WTC11 (cell line): ENCODE data around the gene BLM.

ENCODE experiments used
- CREB1 ChIP-seq: sonication (generic); formaldehyde crosslinking; IDR thresholded peaks from 2 replicates; pipeline ENCODE4 v1.8.0; 2023; ENCODE audit warnings: mild to moderate bottlenecking, missing genetic modification reagents
- ELF4 ChIP-seq: sonication (generic); formaldehyde crosslinking; IDR thresholded peaks from 2 replicates; pipeline ENCODE4 v1.8.1; 2022; ENCODE audit warnings: low read depth, mild to moderate bottlenecking, moderate library complexity, missing genetic modification reagents
- ESRRA ChIP-seq: sonication (generic); formaldehyde crosslinking; IDR thresholded peaks from 2 replicates; pipeline ENCODE4 v1.8.1; 2022; ENCODE audit warnings: mild to moderate bottlenecking, missing genetic modification reagents, borderline replicate concordance
- JUN ChIP-seq: sonication (generic); formaldehyde crosslinking; IDR thresholded peaks from 2 replicates; pipeline ENCODE4 v1.8.0; 2023; ENCODE audit warnings: mild to moderate bottlenecking, missing genetic modification reagents
- KAT7 ChIP-seq: sonication (generic); formaldehyde crosslinking; IDR thresholded peaks from 2 replicates; pipeline ENCODE4 v1.8.1; 2023; ENCODE audit warnings: missing genetic modification reagents, mild to moderate bottlenecking, borderline replicate concordance
- NR3C1 ChIP-seq: sonication (generic); formaldehyde crosslinking; conservative IDR thresholded peaks from 2 replicates; pipeline ENCODE4 v1.8.1; 2023; ENCODE audit warnings: low read depth, mild to moderate bottlenecking, missing genetic modification reagents
- OVOL2 ChIP-seq: fragments of 250-450 bp; sonication (Bioruptor Pico); IDR thresholded peaks from 2 replicates; pipeline ENCODE4 v1.9.0; 2021; ENCODE audit warnings: mild to moderate bottlenecking, borderline replicate concordance
- ZNF121 ChIP-seq: sonication (generic); formaldehyde crosslinking; IDR thresholded peaks from 2 replicates; pipeline ENCODE4 v1.8.0; 2023; ENCODE audit warnings: missing genetic modification reagents
- ZNF263 ChIP-seq: sonication (generic); formaldehyde crosslinking; IDR thresholded peaks from 2 replicates; pipeline ENCODE4 v1.8.1; 2022; ENCODE audit warnings: low read depth, mild to moderate bottlenecking, moderate library complexity, missing genetic modification reagents
- TF ChIP-seq, protein P1 (sequence below): fragments of 200-600 bp; IDR thresholded peaks from 2 replicates; pipeline ENCODE4 v1.8.0; 2022; ENCODE audit warnings: antibody characterized with exemption
- TF ChIP-seq, protein P2 (sequence below): sonication (generic); formaldehyde crosslinking; IDR thresholded peaks from 2 replicates; pipeline ENCODE4 v1.8.1; 2023; ENCODE audit warnings: mild to moderate bottlenecking, missing genetic modification reagents
- TF ChIP-seq, protein P3 (sequence below): sonication (generic); formaldehyde crosslinking; conservative IDR thresholded peaks from 2 replicates; pipeline ENCODE4 v1.8.1; 2022; ENCODE audit warnings: mild to moderate bottlenecking, missing genetic modification reagents
- TF ChIP-seq, protein P4 (sequence below): sonication (generic); formaldehyde crosslinking; IDR thresholded peaks from 2 replicates; pipeline ENCODE4 v1.8.0; 2023; ENCODE audit warnings: missing genetic modification reagents

DNA sequence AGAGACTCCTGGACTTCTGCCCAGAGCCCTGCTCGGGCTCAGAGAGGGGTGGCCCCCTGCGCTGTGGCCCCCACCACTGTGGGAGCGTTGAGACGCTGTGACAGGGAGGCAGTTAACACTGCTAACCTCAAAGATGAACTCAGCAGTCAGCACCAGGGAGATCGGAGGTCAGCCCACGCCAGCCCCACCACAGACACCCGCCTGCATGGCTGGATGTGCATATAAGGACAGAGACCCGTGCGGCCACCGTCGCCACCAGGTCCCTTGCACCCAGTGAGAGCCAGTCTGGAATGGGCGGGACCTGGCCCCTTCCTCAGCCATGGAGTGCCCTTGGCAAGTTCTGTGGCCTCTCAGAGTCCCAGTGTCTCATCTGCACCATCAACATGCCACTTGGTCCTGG is 102.7 kb downstream of the BLM start:
- TF ChIP-seq KAT7 (CRISPR knock-in tag) (no peak), OVOL2 (CRISPR knock-in tag) (no peak), ZNF263 (CRISPR knock-in tag) (no peak), ELF4 (CRISPR knock-in tag) (no peak), JUN (CRISPR knock-in tag) (no peak), ZNF121 (CRISPR knock-in tag) (no peak), ESRRA (CRISPR knock-in tag) (no peak), NR3C1 (no peak), CREB1 (CRISPR knock-in tag) (no peak)
- TF ChIP-seq, protein P1, sequence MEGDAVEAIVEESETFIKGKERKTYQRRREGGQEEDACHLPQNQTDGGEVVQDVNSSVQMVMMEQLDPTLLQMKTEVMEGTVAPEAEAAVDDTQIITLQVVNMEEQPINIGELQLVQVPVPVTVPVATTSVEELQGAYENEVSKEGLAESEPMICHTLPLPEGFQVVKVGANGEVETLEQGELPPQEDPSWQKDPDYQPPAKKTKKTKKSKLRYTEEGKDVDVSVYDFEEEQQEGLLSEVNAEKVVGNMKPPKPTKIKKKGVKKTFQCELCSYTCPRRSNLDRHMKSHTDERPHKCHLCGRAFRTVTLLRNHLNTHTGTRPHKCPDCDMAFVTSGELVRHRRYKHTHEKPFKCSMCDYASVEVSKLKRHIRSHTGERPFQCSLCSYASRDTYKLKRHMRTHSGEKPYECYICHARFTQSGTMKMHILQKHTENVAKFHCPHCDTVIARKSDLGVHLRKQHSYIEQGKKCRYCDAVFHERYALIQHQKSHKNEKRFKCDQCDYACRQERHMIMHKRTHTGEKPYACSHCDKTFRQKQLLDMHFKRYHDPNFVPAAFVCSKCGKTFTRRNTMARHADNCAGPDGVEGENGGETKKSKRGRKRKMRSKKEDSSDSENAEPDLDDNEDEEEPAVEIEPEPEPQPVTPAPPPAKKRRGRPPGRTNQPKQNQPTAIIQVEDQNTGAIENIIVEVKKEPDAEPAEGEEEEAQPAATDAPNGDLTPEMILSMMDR: no peak
- TF ChIP-seq, protein P2, sequence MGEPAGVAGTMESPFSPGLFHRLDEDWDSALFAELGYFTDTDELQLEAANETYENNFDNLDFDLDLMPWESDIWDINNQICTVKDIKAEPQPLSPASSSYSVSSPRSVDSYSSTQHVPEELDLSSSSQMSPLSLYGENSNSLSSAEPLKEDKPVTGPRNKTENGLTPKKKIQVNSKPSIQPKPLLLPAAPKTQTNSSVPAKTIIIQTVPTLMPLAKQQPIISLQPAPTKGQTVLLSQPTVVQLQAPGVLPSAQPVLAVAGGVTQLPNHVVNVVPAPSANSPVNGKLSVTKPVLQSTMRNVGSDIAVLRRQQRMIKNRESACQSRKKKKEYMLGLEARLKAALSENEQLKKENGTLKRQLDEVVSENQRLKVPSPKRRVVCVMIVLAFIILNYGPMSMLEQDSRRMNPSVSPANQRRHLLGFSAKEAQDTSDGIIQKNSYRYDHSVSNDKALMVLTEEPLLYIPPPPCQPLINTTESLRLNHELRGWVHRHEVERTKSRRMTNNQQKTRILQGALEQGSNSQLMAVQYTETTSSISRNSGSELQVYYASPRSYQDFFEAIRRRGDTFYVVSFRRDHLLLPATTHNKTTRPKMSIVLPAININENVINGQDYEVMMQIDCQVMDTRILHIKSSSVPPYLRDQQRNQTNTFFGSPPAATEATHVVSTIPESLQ (CRISPR knock-in tag): no peak
- TF ChIP-seq, protein P3, sequence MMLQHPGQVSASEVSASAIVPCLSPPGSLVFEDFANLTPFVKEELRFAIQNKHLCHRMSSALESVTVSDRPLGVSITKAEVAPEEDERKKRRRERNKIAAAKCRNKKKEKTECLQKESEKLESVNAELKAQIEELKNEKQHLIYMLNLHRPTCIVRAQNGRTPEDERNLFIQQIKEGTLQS (CRISPR knock-in tag): no peak
- TF ChIP-seq, protein P4, sequence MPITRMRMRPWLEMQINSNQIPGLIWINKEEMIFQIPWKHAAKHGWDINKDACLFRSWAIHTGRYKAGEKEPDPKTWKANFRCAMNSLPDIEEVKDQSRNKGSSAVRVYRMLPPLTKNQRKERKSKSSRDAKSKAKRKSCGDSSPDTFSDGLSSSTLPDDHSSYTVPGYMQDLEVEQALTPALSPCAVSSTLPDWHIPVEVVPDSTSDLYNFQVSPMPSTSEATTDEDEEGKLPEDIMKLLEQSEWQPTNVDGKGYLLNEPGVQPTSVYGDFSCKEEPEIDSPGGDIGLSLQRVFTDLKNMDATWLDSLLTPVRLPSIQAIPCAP (CRISPR knock-in tag): no peak
